ENCODE data around the gene IKZF2. TPM values are rescaled to one million over a fixed set of nuclear protein-coding genes. Genes with fewer than 3 reads are reported as not detected.

IKZF2 gene
- polyA plus RNA-seq, 2 of the 4 experiments (the other 2 are of a cell fraction): 0.17 to 0.44 TPM

DNA sequence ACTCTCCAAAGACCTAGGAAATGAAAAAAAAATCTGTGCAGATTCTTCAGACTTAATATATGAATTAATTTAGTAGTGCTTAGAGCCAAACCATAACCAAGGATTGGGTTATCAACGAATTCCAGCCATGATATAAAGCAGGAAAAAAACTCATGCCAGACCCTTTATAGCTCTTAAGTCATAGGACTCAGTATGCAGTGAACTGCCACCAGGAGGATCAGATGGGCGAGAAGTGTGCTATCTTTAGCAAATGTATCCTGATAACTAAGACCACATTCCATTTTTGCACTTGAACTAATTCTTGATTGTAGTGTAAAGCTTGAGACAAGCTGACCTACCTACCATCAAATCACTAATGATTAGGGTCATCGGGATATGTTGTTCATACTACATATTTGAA lies 178.1 kb downstream of the IKZF2 start:
- POLR2A ChIA-PET: no interaction called here

DNA sequence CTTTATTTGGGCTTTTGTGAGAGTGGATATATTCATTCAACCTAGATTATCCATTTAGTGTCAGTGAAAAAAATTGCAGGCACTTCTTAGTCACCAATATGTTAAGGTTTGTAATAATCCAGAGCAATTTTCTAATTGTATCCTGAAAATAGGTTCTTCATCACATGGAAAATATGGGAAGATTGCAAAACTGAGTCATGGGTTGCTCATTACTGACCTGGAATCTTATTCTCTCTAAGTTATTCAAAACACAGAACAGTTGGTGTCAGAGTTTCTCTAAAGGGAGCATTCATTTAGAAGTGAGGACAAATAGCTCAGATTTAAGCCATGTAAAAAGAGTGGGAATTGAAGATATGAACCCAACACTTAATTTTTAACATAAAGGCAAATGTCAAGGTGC lies 181.3 kb downstream of the IKZF2 start:
- POLR2A ChIA-PET: no interaction called here
- Histone ChIP-seq H3K4me1 (no peaks in the 10 kb centered on the region), H3K4me2 (no peak overlapping the region), H3K9me3 (no peaks in the 10 kb centered on the region), H3K27ac (no peak overlapping the region), H3K4me3 (no peak overlapping the region)
- TF ChIP-seq HEYL (CRISPR knock-in tag; IDR thresholded peaks at IDR 0.05) (no peak), PBX3 (IDR thresholded peaks at IDR 0.05) (no peak), USF2 (IDR thresholded peaks at IDR 0.05) (no peak), TP53 (CRISPR knock-in tag; IDR thresholded peaks at IDR 0.05) (no peak)
- TF ChIP-seq, protein P1, sequence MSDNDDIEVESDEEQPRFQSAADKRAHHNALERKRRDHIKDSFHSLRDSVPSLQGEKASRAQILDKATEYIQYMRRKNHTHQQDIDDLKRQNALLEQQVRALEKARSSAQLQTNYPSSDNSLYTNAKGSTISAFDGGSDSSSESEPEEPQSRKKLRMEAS (IDR thresholded peaks at IDR 0.05): no peak
- ATAC-seq (no peak), FAIRE-seq (no peak), DNase-seq (ENCODE audit: low read depth in 1 of 2, low spot score in 1 of 2) (no peak)
- CTCF ChIA-PET: no interaction called here

More for the DNA sequence above, 178.1 kb downstream of the IKZF2 start:
- no peak overlapping the region for H3K4me3 ChIP-seq
- H3K27ac ChIP-seq: no peak overlapping the region
- FAIRE-seq (no peak), ATAC-seq (no peak), DNase-seq (ENCODE audit: low read depth in 1 of 2, low spot score in 1 of 2) (no peak)
- 44% methylated on average over 3 of the region's 3 CpGs for WGBS (ENCODE audit: missing lambda C conversion rate)
- no peak overlapping the region for H3K4me2 ChIP-seq
- TF ChIP-seq NPAS2 (CRISPR knock-in tag; IDR thresholded peaks at IDR 0.05; ENCODE audit: borderline replicate concordance) (no peak), RCOR1 (IDR thresholded peaks at IDR 0.05; ENCODE audit: low read depth, low read length) (no peak), CBX8 (IDR thresholded peaks at IDR 0.05) (no peak), EHMT2 (IDR thresholded peaks at IDR 0.05; ENCODE audit: low read depth) (no peak), MYC (IDR thresholded peaks at IDR 0.05; ENCODE audit: borderline replicate concordance, low read length) (no peak)
- H3K9me3 ChIP-seq: no peaks in the 10 kb centered on the region
- no peaks in the 10 kb centered on the region for H3K4me1 ChIP-seq
- CTCF ChIA-PET: no interaction called here

DNA sequence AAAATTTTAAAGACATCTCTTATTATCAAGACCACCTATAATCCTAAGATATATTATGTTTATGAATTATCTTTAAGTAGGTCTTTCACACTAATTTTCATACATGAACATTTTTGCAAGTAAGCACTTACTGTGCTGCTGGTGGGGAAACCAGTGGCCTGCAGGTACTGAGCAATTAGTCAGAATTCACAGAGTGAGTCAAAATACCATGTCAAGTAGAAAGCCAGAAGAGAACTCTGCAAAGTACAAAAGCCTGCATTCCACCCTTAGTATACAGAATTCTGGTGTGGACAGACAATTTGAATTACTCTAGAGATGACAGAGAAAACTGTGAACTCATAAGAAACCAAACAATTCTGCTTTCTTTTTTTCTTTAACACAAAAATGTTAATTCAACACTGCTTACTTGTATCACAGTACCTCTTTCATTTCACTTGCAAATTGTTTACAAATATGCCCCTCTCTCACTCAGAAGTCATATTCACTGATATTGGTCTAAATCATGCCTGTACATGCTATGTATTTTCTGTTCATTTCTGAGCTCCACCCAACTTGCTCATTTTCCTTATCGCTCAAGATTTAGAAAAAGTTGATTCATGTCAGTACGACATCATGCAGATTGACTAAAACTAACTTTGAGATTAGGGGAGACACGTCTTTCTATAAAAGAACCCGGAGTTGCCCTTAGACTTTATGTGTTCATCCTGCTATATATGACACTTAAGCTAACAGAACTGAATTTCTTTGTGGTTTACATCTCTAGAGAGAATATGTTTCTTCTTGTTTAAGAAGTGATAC lies 182.9 kb downstream of the IKZF2 start:
- Histone ChIP-seq H3K4me2 (no peak overlapping the region), H3K9me3 (no peaks in the 10 kb centered on the region), H3K4me1 (no peaks in the 10 kb centered on the region), H3K27ac (no peak overlapping the region), H3K4me3 (no peak overlapping the region)
- POLR2A ChIA-PET: no interaction called here
- FAIRE-seq (no peak), ATAC-seq (no peak), DNase-seq (ENCODE audit: low read depth in 1 of 2, low spot score in 1 of 2) (no peak)
- TF ChIP-seq E2F6 (IDR thresholded peaks at IDR 0.05; ENCODE audit: borderline replicate concordance, low read depth): no peak
- TF ChIP-seq FOXS1 (CRISPR knock-in tag; IDR thresholded peaks at IDR 0.05): no peak
- TF ChIP-seq NPAS2 (CRISPR knock-in tag; IDR thresholded peaks at IDR 0.05; ENCODE audit: borderline replicate concordance): no peak
- no peak for TF ChIP-seq HEYL (CRISPR knock-in tag; IDR thresholded peaks at IDR 0.05)
- no peak for TF ChIP-seq RFX5 (IDR thresholded peaks at IDR 0.05)
- TF ChIP-seq ZFP36 (IDR thresholded peaks at IDR 0.05; ENCODE audit: borderline replicate concordance, partially characterized antibody): no peak
- no peak for TF ChIP-seq USF2 (IDR thresholded peaks at IDR 0.05)
- TF ChIP-seq RNF2 (IDR thresholded peaks at IDR 0.05; ENCODE audit: borderline replicate concordance, low read depth): no peak
- no peak for TF ChIP-seq RARB (CRISPR knock-in tag; IDR thresholded peaks at IDR 0.05)
- TF ChIP-seq KDM5A (IDR thresholded peaks at IDR 0.05): no peak
- TF ChIP-seq CEBPB (IDR thresholded peaks at IDR 0.05): no peak
- CTCF ChIA-PET: no interaction called here
- WGBS (ENCODE audit: missing lambda C conversion rate): 47% methylated on average over 4 of the region's 4 CpGs
